HepG2 (cell line): ENCODE results near the gene PGS1. TPM values are rescaled to one million over a fixed set of nuclear protein-coding genes. Genes with fewer than 3 reads are reported as not detected.

ENCODE experiments used
- AGO2 ChIP-seq: fragments of 200-400 bp; formaldehyde crosslinking; optimal IDR thresholded peaks from 2 replicates; pipeline ENCODE3; 2017; ENCODE audit warnings: mild to moderate bottlenecking, low read depth, low read length, moderate library complexity
- IRF2 ChIP-seq: IDR thresholded peaks from 2 replicates; pipeline ENCODE4 v1.6.1; 2018; ENCODE audit warnings: missing genetic modification reagents, missing compliant biosample characterization
- KMT2B ChIP-seq: IDR thresholded peaks from 2 replicates; pipeline ENCODE4 v1.6.1; 2016; ENCODE audit warnings: missing genetic modification reagents, missing compliant biosample characterization
- MAFG ChIP-seq: sonication (generic); formaldehyde crosslinking; IDR thresholded peaks from 2 replicates; pipeline ENCODE4 v1.5.1; 2020; ENCODE audit warnings: mild to moderate bottlenecking, missing genetic modification reagents
- MEF2D ChIP-seq: sonication (generic); formaldehyde crosslinking; IDR thresholded peaks from 2 replicates; pipeline ENCODE4 v1.5.1; 2020; ENCODE audit warnings: mild to moderate bottlenecking, missing genetic modification reagents
- MIER3 ChIP-seq: IDR thresholded peaks from 2 replicates; pipeline ENCODE4 v1.6.1; 2016; ENCODE audit warnings: missing compliant biosample characterization, borderline replicate concordance
- NFIB ChIP-seq: sonication (generic); formaldehyde crosslinking; IDR thresholded peaks from 2 replicates; pipeline ENCODE4 v1.9.0; 2021; ENCODE audit warnings: missing genetic modification reagents, mild to moderate bottlenecking, borderline replicate concordance
- NR3C1 ChIP-seq: sonication (generic); formaldehyde crosslinking; IDR thresholded peaks from 2 replicates; pipeline ENCODE4 v1.4.0; 2020; ENCODE audit warnings: missing genetic modification reagents
- PAWR ChIP-seq: sonication (generic); formaldehyde crosslinking; IDR thresholded peaks from 2 replicates; pipeline ENCODE4 v1.4.0; 2020; ENCODE audit warnings: missing genetic modification reagents, mild to moderate bottlenecking, borderline replicate concordance
- TOE1 ChIP-seq: sonication (generic); formaldehyde crosslinking; IDR thresholded peaks from 2 replicates; pipeline ENCODE4 v1.4.0; 2020; ENCODE audit warnings: mild to moderate bottlenecking, missing genetic modification reagents
- ZBTB38 ChIP-seq: sonication (generic); formaldehyde crosslinking; IDR thresholded peaks from 2 replicates; pipeline ENCODE4 v1.5.1; 2020; ENCODE audit warnings: mild to moderate bottlenecking, missing genetic modification reagents
- ZNF205 ChIP-seq: IDR thresholded peaks from 2 replicates; pipeline ENCODE4 v1.6.1; 2018; ENCODE audit warnings: missing biosample characterization, missing genetic modification reagents
- ZNF207 ChIP-seq: fragments of 450-650 bp; IDR thresholded peaks from 2 replicates; pipeline ENCODE4 v1.6.1; 2016; ENCODE audit warnings: antibody characterized with exemption, borderline replicate concordance
- ZNF331 ChIP-seq: sonication (generic); formaldehyde crosslinking; IDR thresholded peaks from 2 replicates; pipeline ENCODE4 v1.4.0; 2020; ENCODE audit warnings: missing genetic modification reagents
- ZNF598 ChIP-seq: sonication (generic); formaldehyde crosslinking; IDR thresholded peaks from 2 replicates; pipeline ENCODE4 v1.5.1; 2020; ENCODE audit warnings: mild to moderate bottlenecking, missing genetic modification reagents, borderline replicate concordance
- ZNF672 ChIP-seq: sonication (generic); formaldehyde crosslinking; IDR thresholded peaks from 2 replicates; pipeline ENCODE4 v1.8.1; 2022; ENCODE audit warnings: missing genetic modification reagents
- ZNF737 ChIP-seq: sonication (generic); formaldehyde crosslinking; IDR thresholded peaks from 2 replicates; pipeline ENCODE4 v1.5.0; 2020; ENCODE audit warnings: missing genetic modification reagents, mild to moderate bottlenecking, borderline replicate concordance
- ZNF773 ChIP-seq: sonication (generic); formaldehyde crosslinking; IDR thresholded peaks from 2 replicates; pipeline ENCODE4 v1.4.0; 2020; ENCODE audit warnings: missing genetic modification reagents, borderline replicate concordance
- ZNF776 ChIP-seq: sonication (generic); formaldehyde crosslinking; IDR thresholded peaks from 2 replicates; pipeline ENCODE4 v1.4.0; 2020; ENCODE audit warnings: mild to moderate bottlenecking, missing genetic modification reagents
- polyA plus RNA-seq, 8 experiments: library from polyadenylated mRNA; depleted of rRNA in 3 of 8; stranded (reverse) in 7 of 8; unstranded in 1 of 8; fragments of >200 nt; fragmentation: Illumina TruSeq in 4 of 8; extraction: Trizol in 4 of 8; gene quantifications; 2 replicates each; pipeline versions ENCODE4 v1.2.1 to v1.2.3, GENCODE V29; 2011 to 2016; ENCODE audit warnings: low read depth in 4 of 8, missing spikeins in 1 of 8, mixed read lengths in 1 of 8; ENCODE audit not compliant: insufficient read depth in 1 of 8
- total RNA-seq, 5 experiments: library from RNA; depleted of rRNA; stranded (reverse); fragments of >200 nt; fragmentation: Illumina TruSeq; extraction: Trizol; gene quantifications; 2 replicates each; pipeline ENCODE4 v1.2.3, GENCODE V29; 2016; ENCODE audit warnings: low read depth in 1 of 5
- TF ChIP-seq, protein P1 (sequence below), 2 experiments: sonication (generic) in 1 of 2; formaldehyde crosslinking in 1 of 2; IDR thresholded peaks; 2 replicates each; pipeline versions ENCODE4 v1.4.0 to v1.6.1; 2018 to 2020; ENCODE audit warnings: missing genetic modification reagents in 2 of 2, borderline replicate concordance in 1 of 2, low read depth in 1 of 2, mild to moderate bottlenecking in 1 of 2, missing biosample characterization in 1 of 2
- TF ChIP-seq, protein P2 (sequence below): IDR thresholded peaks from 2 replicates; pipeline ENCODE4 v1.6.1; 2016; ENCODE audit warnings: low read depth, control low read depth
- TF ChIP-seq, protein P3 (sequence below): sonication (generic); formaldehyde crosslinking; IDR thresholded peaks from 2 replicates; pipeline ENCODE4 v1.9.0; 2021; ENCODE audit warnings: missing genetic modification reagents, borderline replicate concordance
- TF ChIP-seq, protein P4 (sequence below): sonication (generic); formaldehyde crosslinking; IDR thresholded peaks from 2 replicates; pipeline ENCODE4 v1.9.0; 2022; ENCODE audit warnings: low read depth, missing genetic modification reagents

PGS1 gene
- total and polyA plus RNA-seq, 2 of the 13 experiments (the other 11 are each of a cell fraction or from before 2014, with no cell fraction given), result 25.9 to 31.5 TPM

DNA sequence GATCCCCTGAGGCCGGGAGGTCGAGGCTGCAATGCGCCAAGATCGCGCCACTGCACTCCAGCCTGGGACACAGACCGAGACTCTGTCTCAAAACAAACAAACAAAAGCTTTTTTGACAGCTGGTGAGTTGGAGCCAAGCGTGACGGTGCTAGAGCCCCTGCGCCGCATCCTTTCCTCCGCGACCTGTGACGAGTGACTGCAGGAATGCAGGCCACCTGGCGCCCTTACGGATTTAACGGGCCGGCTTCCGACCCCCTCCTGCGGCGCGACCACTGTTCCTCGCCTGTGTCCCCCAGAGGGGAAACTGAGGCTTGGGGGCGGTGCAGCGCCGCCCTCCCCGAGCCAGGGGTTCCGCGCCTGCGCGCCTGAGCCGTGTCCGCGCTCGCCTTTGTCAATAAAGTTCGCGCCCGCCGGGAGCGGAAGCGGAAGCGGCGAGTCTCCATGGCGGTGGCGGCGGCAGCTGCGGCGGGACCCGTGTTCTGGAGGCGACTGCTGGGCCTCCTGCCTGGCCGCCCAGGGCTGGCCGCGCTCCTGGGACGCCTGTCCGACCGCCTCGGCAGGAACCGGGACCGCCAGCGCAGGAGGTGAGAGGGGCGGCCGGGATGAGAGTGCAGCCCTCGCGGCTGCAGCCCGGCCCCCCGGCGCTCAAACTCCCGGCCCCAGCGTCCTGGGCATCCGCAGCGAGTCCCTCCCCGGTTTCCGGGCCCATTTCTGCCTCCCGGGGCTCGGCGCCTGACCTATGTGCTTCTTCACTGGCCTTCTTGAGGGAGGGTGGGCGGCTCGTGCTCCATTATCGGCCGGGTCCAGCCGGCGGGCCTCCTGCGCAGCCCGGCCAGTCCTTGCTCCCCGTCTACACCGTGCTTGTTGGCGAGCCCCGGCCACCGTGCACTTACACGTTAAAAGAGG, at the start of gene PGS1 (continued):
- TF ChIP-seq ZNF776 (CRISPR knock-in tag) (peak; percentile 83), ZNF331 (CRISPR knock-in tag) (peak; percentile 89), ZBTB38 (CRISPR knock-in tag) (peak; percentile 99), NFIB (CRISPR knock-in tag) (no peak), MEF2D (CRISPR knock-in tag) (0 out of 2 replicates have a peak, but pooled peaks have one; percentile 20), MAFG (no peak), TOE1 (CRISPR knock-in tag) (no peak), NR3C1 (CRISPR knock-in tag) (no peak), MIER3 (peak; percentile 77; the same call in 1 of the 2 replicates), IRF2 (peak; percentile 94), AGO2 (peak; percentile 89), KMT2B (CRISPR knock-in tag) (peak; percentile 94), ZNF672 (peak; percentile 81; the same call in 1 of the 2 replicates), ZNF207 (no peak), PAWR (CRISPR knock-in tag) (0 out of 2 replicates have a peak, but pooled peaks have one; percentile 70), ZNF773 (CRISPR knock-in tag) (peak; percentile 46; the same call in 1 of the 2 replicates), ZNF205 (CRISPR knock-in tag) (peak; percentile 93), ZNF598 (CRISPR knock-in tag) (peak; percentile 94; the same call in 1 of the 2 replicates), ZNF737 (no peak)
- TF ChIP-seq, protein P1, sequence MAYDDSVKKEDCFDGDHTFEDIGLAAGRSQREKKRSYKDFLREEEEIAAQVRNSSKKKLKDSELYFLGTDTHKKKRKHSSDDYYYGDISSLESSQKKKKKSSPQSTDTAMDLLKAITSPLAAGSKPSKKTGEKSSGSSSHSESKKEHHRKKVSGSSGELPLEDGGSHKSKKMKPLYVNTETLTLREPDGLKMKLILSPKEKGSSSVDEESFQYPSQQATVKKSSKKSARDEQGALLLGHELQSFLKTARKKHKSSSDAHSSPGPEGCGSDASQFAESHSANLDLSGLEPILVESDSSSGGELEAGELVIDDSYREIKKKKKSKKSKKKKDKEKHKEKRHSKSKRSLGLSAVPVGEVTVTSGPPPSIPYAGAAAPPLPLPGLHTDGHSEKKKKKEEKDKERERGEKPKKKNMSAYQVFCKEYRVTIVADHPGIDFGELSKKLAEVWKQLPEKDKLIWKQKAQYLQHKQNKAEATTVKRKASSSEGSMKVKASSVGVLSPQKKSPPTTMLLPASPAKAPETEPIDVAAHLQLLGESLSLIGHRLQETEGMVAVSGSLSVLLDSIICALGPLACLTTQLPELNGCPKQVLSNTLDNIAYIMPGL (CRISPR knock-in tag; IDR thresholded peaks at IDR 0.05; ENCODE audit: borderline replicate concordance in 1 of 2, low read depth in 1 of 2), result peak; percentile 89 to 92; a peak in 2 of 4 replicates
- TF ChIP-seq, protein P2, sequence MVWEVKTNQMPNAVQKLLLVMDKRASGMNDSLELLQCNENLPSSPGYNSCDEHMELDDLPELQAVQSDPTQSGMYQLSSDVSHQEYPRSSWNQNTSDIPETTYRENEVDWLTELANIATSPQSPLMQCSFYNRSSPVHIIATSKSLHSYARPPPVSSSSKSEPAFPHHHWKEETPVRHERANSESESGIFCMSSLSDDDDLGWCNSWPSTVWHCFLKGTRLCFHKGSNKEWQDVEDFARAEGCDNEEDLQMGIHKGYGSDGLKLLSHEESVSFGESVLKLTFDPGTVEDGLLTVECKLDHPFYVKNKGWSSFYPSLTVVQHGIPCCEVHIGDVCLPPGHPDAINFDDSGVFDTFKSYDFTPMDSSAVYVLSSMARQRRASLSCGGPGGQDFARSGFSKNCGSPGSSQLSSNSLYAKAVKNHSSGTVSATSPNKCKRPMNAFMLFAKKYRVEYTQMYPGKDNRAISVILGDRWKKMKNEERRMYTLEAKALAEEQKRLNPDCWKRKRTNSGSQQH (CRISPR knock-in tag), result peak; percentile 97; the same call in 1 of the 2 replicates
- TF ChIP-seq, protein P3, sequence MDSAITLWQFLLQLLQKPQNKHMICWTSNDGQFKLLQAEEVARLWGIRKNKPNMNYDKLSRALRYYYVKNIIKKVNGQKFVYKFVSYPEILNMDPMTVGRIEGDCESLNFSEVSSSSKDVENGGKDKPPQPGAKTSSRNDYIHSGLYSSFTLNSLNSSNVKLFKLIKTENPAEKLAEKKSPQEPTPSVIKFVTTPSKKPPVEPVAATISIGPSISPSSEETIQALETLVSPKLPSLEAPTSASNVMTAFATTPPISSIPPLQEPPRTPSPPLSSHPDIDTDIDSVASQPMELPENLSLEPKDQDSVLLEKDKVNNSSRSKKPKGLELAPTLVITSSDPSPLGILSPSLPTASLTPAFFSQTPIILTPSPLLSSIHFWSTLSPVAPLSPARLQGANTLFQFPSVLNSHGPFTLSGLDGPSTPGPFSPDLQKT, result peak; percentile 48; the same call in 1 of the 2 replicates
- TF ChIP-seq, protein P4, sequence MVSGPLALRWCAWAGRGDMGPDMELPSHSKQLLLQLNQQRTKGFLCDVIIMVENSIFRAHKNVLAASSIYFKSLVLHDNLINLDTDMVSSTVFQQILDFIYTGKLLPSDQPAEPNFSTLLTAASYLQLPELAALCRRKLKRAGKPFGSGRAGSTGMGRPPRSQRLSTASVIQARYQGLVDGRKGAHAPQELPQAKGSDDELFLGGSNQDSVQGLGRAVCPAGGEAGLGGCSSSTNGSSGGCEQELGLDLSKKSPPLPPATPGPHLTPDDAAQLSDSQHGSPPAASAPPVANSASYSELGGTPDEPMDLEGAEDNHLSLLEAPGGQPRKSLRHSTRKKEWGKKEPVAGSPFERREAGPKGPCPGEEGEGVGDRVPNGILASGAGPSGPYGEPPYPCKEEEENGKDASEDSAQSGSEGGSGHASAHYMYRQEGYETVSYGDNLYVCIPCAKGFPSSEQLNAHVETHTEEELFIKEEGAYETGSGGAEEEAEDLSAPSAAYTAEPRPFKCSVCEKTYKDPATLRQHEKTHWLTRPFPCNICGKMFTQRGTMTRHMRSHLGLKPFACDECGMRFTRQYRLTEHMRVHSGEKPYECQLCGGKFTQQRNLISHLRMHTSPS (CRISPR knock-in tag), result peak; percentile 32; the same call in 1 of the 2 replicates
